Endothelial cell (in vitro differentiated cells): ENCODE results near the gene NAV2. TPM values are rescaled to one million over a fixed set of nuclear protein-coding genes. Genes with fewer than 3 reads are reported as not detected.

Experiments used
- DNase-seq: peaks from one replicate; pipeline ENCODE4 v3.0.0; 2021; ENCODE audit warnings: low spot score
- H3K27ac Mint-ChIP-seq: one replicate; pipeline ENCODE4 v1.8.0; 2021; ENCODE audit warnings: mixed read lengths, inconsistent platforms; ENCODE audit not compliant: unreplicated experiment
- H3K27me3 Mint-ChIP-seq: one replicate; pipeline ENCODE4 v1.8.0; 2021; ENCODE audit warnings: mild to moderate bottlenecking, moderate library complexity, mixed read lengths, inconsistent platforms; ENCODE audit not compliant: unreplicated experiment
- H3K36me3 Mint-ChIP-seq: one replicate; pipeline ENCODE4 v1.8.0; 2021; ENCODE audit warnings: mild to moderate bottlenecking, low read depth, mixed read lengths, inconsistent platforms; ENCODE audit not compliant: unreplicated experiment
- H3K4me1 Mint-ChIP-seq: one replicate; pipeline ENCODE4 v1.8.0; 2021; ENCODE audit warnings: mild to moderate bottlenecking, mixed read lengths, inconsistent platforms; ENCODE audit not compliant: unreplicated experiment
- H3K4me3 Mint-ChIP-seq: one replicate; pipeline ENCODE4 v1.8.0; 2021; ENCODE audit warnings: mild to moderate bottlenecking, mixed read lengths, inconsistent platforms; ENCODE audit not compliant: unreplicated experiment
- H3K9me3 Mint-ChIP-seq: one replicate; pipeline ENCODE4 v1.8.0; 2021; ENCODE audit warnings: mixed read lengths, inconsistent platforms; ENCODE audit not compliant: unreplicated experiment
- total RNA-seq: library from RNA; stranded (reverse); fragmentation: NEBNext Ultra II Directional; extraction: Animal tissue kit (Norgen Biotek cat#: 25700); gene quantifications from one replicate; pipeline ENCODE4 v1.2.1, GENCODE V29; 2021; ENCODE audit not compliant: unreplicated experiment
- TF ChIP-seq, protein P1 (sequence below): fragments of 200-600 bp; sonication (generic); IDR thresholded peaks from one replicate; pipeline ENCODE4 v1.5.0; 2021; ENCODE audit warnings: antibody characterized with exemption; ENCODE audit not compliant: unreplicated experiment

Gene NAV2
- total RNA-seq, 1 donor from 2014 or later = 15.6 TPM

GRCh38 chr11:19982774-19983495 is 270.3 kb downstream of the NAV2 start:
- Mint-ChIP-seq H3K27me3 (no peaks in the 10 kb centered on the region), H3K27ac (no peak overlapping the region), H3K4me1 (peaks cover 18% of the 10 kb centered on the region)

DNA sequence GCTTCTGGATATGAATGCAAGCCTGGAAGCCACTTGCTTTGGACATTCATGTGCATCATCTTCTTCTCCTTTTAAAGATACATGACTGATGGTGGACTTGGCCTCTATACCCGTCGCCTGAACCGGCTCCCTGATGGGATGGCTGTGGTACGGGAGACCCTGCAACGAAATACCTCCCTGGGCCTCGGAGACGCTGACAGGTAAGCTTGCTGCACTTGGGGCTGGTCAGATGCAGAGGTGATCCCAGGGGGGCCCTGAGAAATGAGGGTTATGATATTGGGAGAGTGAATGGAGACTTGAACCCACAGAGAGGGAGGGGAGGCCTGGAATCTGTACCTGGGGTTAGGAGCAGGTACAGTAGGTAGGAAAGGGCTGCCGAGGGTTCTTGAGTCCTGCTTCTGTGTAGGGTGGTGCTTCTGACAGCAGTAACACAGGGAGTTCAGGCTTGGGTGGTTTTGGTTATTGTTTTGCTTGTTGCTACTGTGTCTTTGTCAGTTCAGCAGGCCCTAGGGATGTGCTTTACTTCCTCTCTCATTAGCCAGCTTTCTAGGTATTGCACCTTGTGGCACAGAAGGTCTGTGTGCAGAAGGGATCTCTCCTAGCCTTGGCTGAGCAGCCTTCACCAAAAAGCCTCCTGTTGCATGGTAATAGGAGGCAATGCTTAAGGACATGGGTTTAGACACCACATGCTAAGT is 271.6 kb downstream of the NAV2 start:
- peaks cover 2% of the 10 kb centered on the region for H3K27me3 Mint-ChIP-seq
- H3K9me3 Mint-ChIP-seq = no peaks in the 10 kb centered on the region
- TF ChIP-seq, protein P1, sequence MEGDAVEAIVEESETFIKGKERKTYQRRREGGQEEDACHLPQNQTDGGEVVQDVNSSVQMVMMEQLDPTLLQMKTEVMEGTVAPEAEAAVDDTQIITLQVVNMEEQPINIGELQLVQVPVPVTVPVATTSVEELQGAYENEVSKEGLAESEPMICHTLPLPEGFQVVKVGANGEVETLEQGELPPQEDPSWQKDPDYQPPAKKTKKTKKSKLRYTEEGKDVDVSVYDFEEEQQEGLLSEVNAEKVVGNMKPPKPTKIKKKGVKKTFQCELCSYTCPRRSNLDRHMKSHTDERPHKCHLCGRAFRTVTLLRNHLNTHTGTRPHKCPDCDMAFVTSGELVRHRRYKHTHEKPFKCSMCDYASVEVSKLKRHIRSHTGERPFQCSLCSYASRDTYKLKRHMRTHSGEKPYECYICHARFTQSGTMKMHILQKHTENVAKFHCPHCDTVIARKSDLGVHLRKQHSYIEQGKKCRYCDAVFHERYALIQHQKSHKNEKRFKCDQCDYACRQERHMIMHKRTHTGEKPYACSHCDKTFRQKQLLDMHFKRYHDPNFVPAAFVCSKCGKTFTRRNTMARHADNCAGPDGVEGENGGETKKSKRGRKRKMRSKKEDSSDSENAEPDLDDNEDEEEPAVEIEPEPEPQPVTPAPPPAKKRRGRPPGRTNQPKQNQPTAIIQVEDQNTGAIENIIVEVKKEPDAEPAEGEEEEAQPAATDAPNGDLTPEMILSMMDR = no peak
- H3K36me3 Mint-ChIP-seq = no peaks in the 10 kb centered on the region
- H3K27ac Mint-ChIP-seq = no peak overlapping the region
- H3K4me3 Mint-ChIP-seq = no peak overlapping the region
- no peak for DNase-seq
- H3K4me1 Mint-ChIP-seq = peaks cover 19% of the 10 kb centered on the region

More at GRCh38 chr11:19982774-19983495, 270.3 kb downstream of the NAV2 start:
- Mint-ChIP-seq H3K36me3 (no peaks in the 10 kb centered on the region), H3K4me3 (no peak overlapping the region), H3K9me3 (no peaks in the 10 kb centered on the region)
- TF ChIP-seq, protein P1 = no peak
- DNase-seq = no peak

- no peaks in the 10 kb centered on the region for H3K9me3 Mint-ChIP-seq
- H3K27me3 Mint-ChIP-seq = peaks cover 2% of the 10 kb centered on the region
- H3K36me3 Mint-ChIP-seq = no peaks in the 10 kb centered on the region
- DNase-seq = no peak
- no peak overlapping the region for H3K4me3 Mint-ChIP-seq
- no peak overlapping the region for H3K27ac Mint-ChIP-seq
- peaks cover 19% of the 10 kb centered on the region for H3K4me1 Mint-ChIP-seq
- TF ChIP-seq, protein P1 = no peak
Measured at GRCh38 chr11:19985111-19985510, 272.5 kb downstream of the NAV2 start.

GRCh38 chr11:19987331-19987801 is 274.7 kb downstream of the NAV2 start:
- TF ChIP-seq, protein P1 = no peak
- Mint-ChIP-seq H3K36me3 (no peaks in the 10 kb centered on the region), H3K27me3 (peaks cover 3% of the 10 kb centered on the region), H3K9me3 (no peaks in the 10 kb centered on the region), H3K4me1 (peaks cover 19% of the 10 kb centered on the region), H3K27ac (no peak overlapping the region), H3K4me3 (no peak overlapping the region)
- no peak for DNase-seq

DNA sequence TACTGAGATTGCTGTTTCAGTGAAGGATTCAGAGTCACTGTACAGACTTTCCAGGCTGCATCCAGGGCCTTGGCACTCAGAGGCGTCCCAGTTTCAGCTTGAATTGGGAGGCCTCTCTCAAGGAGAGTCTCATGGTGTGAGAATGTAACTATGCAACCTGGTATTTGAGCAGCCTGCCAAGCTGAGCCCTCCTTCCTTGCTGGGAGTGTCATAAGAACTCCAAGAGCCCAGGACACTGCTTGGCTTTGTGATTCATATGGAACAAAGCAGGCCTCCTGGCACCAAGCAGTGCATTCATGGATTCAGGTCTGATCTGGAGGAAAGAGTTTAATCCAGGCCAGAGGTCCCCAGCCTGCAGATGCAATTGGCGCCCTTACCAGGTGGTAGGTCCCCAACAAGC is 276.0 kb downstream of the NAV2 start:
- TF ChIP-seq, protein P1 = no peak
- DNase-seq = no peak
- peaks cover 4% of the 10 kb centered on the region for H3K9me3 Mint-ChIP-seq

More for the DNA sequence above, 276.0 kb downstream of the NAV2 start:
- Mint-ChIP-seq H3K36me3 (peaks cover 5% of the 10 kb centered on the region), H3K4me3 (no peak overlapping the region), H3K27ac (no peak overlapping the region), H3K27me3 (peaks cover 3% of the 10 kb centered on the region), H3K4me1 (peaks cover 19% of the 10 kb centered on the region)
